Measurements from ENCODE around the gene TAF13. TPM values are rescaled to one million over a fixed set of nuclear protein-coding genes. Genes with fewer than 3 reads are reported as not detected.

Gene TAF13
- total and polyA plus RNA-seq, 4 donors, result 22.2 to 39.4 (median 34.3) TPM

DNA sequence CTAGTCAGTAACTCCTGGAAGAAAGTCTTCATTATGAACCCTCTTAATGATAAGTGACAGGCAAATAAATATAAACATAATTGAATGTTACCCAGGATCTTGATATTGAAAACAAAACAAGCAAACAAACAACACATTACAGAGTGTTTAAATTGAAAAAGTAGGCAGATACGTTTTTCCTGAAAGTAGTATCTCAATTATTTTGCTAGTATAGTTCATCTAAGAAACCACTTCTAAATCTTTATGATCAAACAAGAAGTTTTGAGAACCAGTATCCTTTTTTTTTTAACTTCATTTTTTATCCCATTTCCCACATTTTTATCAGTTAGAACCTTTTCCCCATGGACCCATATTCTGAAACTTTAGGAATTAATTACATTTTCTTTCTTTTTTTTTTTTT lies 30.2 kb downstream of the TAF13 start:
- H3K9ac ChIP-seq (ENCODE audit: insufficient read depth in 1 of 2, low read length in 2 of 2), result no peak overlapping the region

DNA sequence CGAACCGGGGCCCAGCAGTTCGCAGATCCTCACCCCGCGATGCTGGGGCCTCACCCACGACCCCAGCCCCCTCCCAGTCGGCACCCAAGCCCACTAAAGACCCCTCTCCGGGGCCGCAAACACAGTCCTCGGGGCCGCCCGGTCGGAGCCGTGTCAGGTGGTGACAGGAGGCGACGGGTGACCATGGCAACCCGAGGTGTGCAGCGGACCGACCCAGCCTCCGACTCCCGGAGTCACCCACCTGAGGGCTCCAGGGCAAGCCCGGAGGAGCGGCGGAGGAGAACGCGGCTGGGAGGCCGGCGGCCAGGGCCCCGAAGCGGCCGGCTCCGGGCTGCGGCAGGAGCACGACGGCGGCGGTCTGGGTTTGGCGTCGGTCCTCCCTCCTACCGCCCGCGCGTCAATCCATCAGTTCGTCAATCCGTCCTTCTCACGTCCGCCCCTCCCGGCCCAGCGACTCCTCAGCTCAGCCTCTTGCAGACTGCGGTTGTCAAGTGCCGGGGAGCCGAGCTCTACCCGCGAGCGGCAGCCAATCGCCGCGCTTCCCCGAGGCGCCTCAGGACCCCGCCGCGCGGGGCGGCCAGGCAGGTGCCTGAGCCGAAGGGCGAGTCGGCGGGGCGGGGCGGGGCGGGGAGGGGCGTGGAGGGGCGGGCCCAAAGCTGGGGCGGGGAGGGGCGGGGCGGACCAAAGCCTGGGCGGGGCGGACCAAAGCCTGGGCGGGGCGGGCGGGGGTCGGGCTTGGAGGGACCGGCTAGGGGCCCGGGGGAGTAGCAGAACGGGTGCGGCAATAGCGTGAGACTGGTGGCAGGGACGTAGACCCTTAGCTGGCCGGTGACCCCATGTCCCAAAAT lies 34.0 kb downstream of the TAF13 start, which contains the start of gene WDR47:
Gene WDR47 (minus strand): TSS at position 482 of the 848 bp plus-strand sequence. CDS start 18,590 bp downstream, outside the sequence.
- no peaks in the 10 kb centered on the region for H3K36me3 ChIP-seq (ENCODE audit: control insufficient read depth in 4 of 4, insufficient read depth in 4 of 4, low read length in 4 of 4)
- peak within 1 kb of the TSS; percentile 96 for H3K4me3 ChIP-seq
- ATAC-seq (ENCODE audit: insufficient read depth, low FRiP score) (peak; percentile 98), DNase-seq (peak; percentile 91 to 95 (median 94))
- TF ChIP-seq, protein P1, sequence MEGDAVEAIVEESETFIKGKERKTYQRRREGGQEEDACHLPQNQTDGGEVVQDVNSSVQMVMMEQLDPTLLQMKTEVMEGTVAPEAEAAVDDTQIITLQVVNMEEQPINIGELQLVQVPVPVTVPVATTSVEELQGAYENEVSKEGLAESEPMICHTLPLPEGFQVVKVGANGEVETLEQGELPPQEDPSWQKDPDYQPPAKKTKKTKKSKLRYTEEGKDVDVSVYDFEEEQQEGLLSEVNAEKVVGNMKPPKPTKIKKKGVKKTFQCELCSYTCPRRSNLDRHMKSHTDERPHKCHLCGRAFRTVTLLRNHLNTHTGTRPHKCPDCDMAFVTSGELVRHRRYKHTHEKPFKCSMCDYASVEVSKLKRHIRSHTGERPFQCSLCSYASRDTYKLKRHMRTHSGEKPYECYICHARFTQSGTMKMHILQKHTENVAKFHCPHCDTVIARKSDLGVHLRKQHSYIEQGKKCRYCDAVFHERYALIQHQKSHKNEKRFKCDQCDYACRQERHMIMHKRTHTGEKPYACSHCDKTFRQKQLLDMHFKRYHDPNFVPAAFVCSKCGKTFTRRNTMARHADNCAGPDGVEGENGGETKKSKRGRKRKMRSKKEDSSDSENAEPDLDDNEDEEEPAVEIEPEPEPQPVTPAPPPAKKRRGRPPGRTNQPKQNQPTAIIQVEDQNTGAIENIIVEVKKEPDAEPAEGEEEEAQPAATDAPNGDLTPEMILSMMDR (IDR thresholded peaks at IDR 0.05; ENCODE audit: control extremely low read depth, extremely low read depth), result no peak
- H3K4me1 ChIP-seq (ENCODE audit: control insufficient read depth in 5 of 5, insufficient read depth in 5 of 5, low read length in 5 of 5), result peaks cover 0 to 8% (median 0%) of the 10 kb centered on the region in 5 donors
- 0 to 2% methylated on average over 61 to 87 of the region's 90 CpGs for WGBS, 2 donors
- H3K27ac ChIP-seq (ENCODE audit: low read depth in 1 of 2, low read length in 1 of 2), result peak within 1 kb of the TSS; percentile 89
- H3K9me3 ChIP-seq (ENCODE audit: control insufficient read depth in 4 of 4, insufficient read depth in 3 of 4, low read length in 3 of 4), result no peaks in the 10 kb centered on the region
- H3K9ac ChIP-seq (ENCODE audit: insufficient read depth in 1 of 2, low read length in 2 of 2), result peak within 1 kb of the TSS; percentile 65 to 68
- no peaks in the 10 kb centered on the region for H3K27me3 ChIP-seq (ENCODE audit: control insufficient read depth in 3 of 3, insufficient read depth in 3 of 3, low read length in 2 of 3)

More for the DNA sequence above, 30.2 kb downstream of the TAF13 start:
- H3K9me3 ChIP-seq (ENCODE audit: control insufficient read depth in 4 of 4, insufficient read depth in 3 of 4, low read length in 3 of 4), result no peaks in the 10 kb centered on the region
- no peak overlapping the region for H3K27ac ChIP-seq (ENCODE audit: low read depth in 1 of 2, low read length in 1 of 2)
- H3K4me3 ChIP-seq, result no peak overlapping the region
- ATAC-seq (ENCODE audit: insufficient read depth, low FRiP score), result no peak
- H3K27me3 ChIP-seq (ENCODE audit: control insufficient read depth in 3 of 3, insufficient read depth in 3 of 3, low read length in 2 of 3), result no peaks in the 10 kb centered on the region
- WGBS, 2 donors, result 70 to 89% methylated on average over 1 of the region's 1 CpG
- DNase-seq, result no peak
- H3K4me1 ChIP-seq (ENCODE audit: control insufficient read depth in 5 of 5, insufficient read depth in 5 of 5, low read length in 5 of 5), result peaks cover 0 to 2% (median 0%) of the 10 kb centered on the region in 5 donors
- TF ChIP-seq, protein P1 (IDR thresholded peaks at IDR 0.05; ENCODE audit: control extremely low read depth, extremely low read depth), result no peak
- H3K36me3 ChIP-seq (ENCODE audit: control insufficient read depth in 4 of 4, insufficient read depth in 4 of 4, low read length in 4 of 4), result no peaks in the 10 kb centered on the region

DNA sequence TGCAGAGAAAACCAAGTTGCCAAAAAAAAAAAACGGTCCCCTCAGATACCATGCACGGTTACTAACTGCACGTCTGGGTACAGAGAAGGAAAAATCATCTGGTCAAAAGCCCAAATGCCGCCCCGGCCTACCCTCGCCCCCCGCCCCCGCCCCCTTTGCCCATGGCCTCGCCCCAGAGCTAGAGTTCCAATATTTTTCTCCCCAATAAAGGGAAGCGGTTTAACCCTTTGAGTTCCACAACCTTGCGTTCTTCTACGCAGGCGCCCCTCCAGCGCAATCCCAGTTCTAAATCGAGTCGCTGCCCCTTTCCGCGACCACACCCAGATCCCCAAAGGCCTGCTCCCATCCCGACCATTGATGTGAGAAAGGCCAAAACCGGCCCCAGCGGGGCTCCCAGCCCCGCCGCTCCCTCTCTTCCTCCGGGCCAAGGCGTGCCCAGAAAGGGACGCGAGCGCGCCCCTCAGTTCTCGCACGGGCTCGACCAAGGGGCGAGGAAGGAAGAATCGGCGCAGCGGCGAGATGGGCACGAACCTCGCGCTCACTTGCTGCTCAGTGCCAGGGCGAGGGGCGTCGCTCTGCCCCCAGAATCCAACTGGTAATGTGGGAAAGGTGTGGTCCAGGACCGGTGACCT lies 34.7 kb downstream of the TAF13 start:
- peak overlapping the region; percentile 89 for H3K27ac ChIP-seq (ENCODE audit: low read depth in 1 of 2, low read length in 1 of 2)
- peak overlapping the region; percentile 96 for H3K4me3 ChIP-seq
- no peaks in the 10 kb centered on the region for H3K27me3 ChIP-seq (ENCODE audit: control insufficient read depth in 3 of 3, insufficient read depth in 3 of 3, low read length in 2 of 3)
- peak; percentile 13 for ATAC-seq (ENCODE audit: insufficient read depth, low FRiP score)
- 0 to 1% methylated on average over 44 of the region's 44 CpGs for WGBS, 2 donors
- no peaks in the 10 kb centered on the region for H3K9me3 ChIP-seq (ENCODE audit: control insufficient read depth in 4 of 4, insufficient read depth in 3 of 4, low read length in 3 of 4)
- H3K4me1 ChIP-seq (ENCODE audit: control insufficient read depth in 5 of 5, insufficient read depth in 5 of 5, low read length in 5 of 5), result peaks cover 0 to 8% (median 0%) of the 10 kb centered on the region in 5 donors
- no peaks in the 10 kb centered on the region for H3K36me3 ChIP-seq (ENCODE audit: control insufficient read depth in 4 of 4, insufficient read depth in 4 of 4, low read length in 4 of 4)
- peak; percentile 32 to 52 (median 52) for DNase-seq
- TF ChIP-seq, protein P1 (IDR thresholded peaks at IDR 0.05; ENCODE audit: control extremely low read depth, extremely low read depth), result no peak
- H3K9ac ChIP-seq (ENCODE audit: insufficient read depth in 1 of 2, low read length in 2 of 2), result peak overlapping the region; percentile 62 to 68
